Measurements from ENCODE around the gene MAEA. TPM values are rescaled to one million over a fixed set of nuclear protein-coding genes. Genes with fewer than 3 reads are reported as not detected.
"Not testable (repeated sequence)": the region's sequence is repeated elsewhere in the genome, so short reads cannot be mapped to it uniquely, and the experiment has no call there.

MAEA gene
- total RNA-seq, 1 donor from 2014 or later, result 103 TPM

- intact Hi-C loops (cut with DNase I), result no loop called here
- Histone ChIP-seq H3K27ac (no peak overlapping the region), H3K36me3 (no peaks in the 10 kb centered on the region), H3K27me3 (no peaks in the 10 kb centered on the region), H3K4me1 (no peaks in the 10 kb centered on the region), H3K9me3 (no peaks in the 10 kb centered on the region), H3K4me3 (no peak overlapping the region)
- DNase-seq (ENCODE audit: extremely low spot score in 2 of 2), result no peak
- TF ChIP-seq POLR2AphosphoS5 (IDR thresholded peaks at IDR 0.05; ENCODE audit: insufficient read depth in 1 of 2, low read depth in 1 of 2) (no peak), CTCF (IDR thresholded peaks at IDR 0.05) (no peak)
These were observed 80.8 kb downstream of the MAEA start for GRCh38 chr4:1370321-1371124.

GRCh38 chr4:1371176-1372165 is 81.8 kb downstream of the MAEA start:
- no peak for DNase-seq (ENCODE audit: extremely low spot score in 2 of 2)
- no peak overlapping the region for H3K27ac ChIP-seq

GRCh38 chr4:1372576-1372975 is 82.9 kb downstream of the MAEA start:
- H3K9me3 ChIP-seq; H3K27me3 ChIP-seq; H3K4me1 ChIP-seq; H3K4me3 ChIP-seq; intact Hi-C loops (cut with DNase I); H3K36me3 ChIP-seq; DNase-seq (ENCODE audit: extremely low spot score in 2 of 2); H3K27ac ChIP-seq: not testable (repeated sequence)

More at GRCh38 chr4:1371176-1372165, 81.8 kb downstream of the MAEA start:
- Histone ChIP-seq H3K36me3 (no peaks in the 10 kb centered on the region), H3K4me1 (no peaks in the 10 kb centered on the region), H3K27me3 (no peaks in the 10 kb centered on the region), H3K9me3 (no peaks in the 10 kb centered on the region), H3K4me3 (no peak overlapping the region)
- intact Hi-C loops (cut with DNase I), result no loop called here
- no peak for TF ChIP-seq POLR2AphosphoS5 (IDR thresholded peaks at IDR 0.05; ENCODE audit: insufficient read depth in 1 of 2, low read depth in 1 of 2)
- TF ChIP-seq POLR2A (IDR thresholded peaks at IDR 0.05), result no peak
- TF ChIP-seq CTCF (IDR thresholded peaks at IDR 0.05), result no peak

GRCh38 chr4:1373892-1374705 is 84.4 kb downstream of the MAEA start:
- no peaks in the 10 kb centered on the region for H3K36me3 ChIP-seq
- no peak overlapping the region for H3K4me3 ChIP-seq
- H3K27me3 ChIP-seq, result no peaks in the 10 kb centered on the region
- H3K9me3 ChIP-seq, result no peaks in the 10 kb centered on the region
- TF ChIP-seq CTCF (IDR thresholded peaks at IDR 0.05) (no peak), POLR2AphosphoS5 (IDR thresholded peaks at IDR 0.05; ENCODE audit: insufficient read depth in 1 of 2, low read depth in 1 of 2) (no peak), POLR2A (IDR thresholded peaks at IDR 0.05) (no peak)
- intact Hi-C loops (cut with DNase I), result no loop called here
- H3K4me1 ChIP-seq, result no peaks in the 10 kb centered on the region
- DNase-seq (ENCODE audit: extremely low spot score in 2 of 2), result no peak
- no peak overlapping the region for H3K27ac ChIP-seq

- Histone ChIP-seq H3K4me1 (no peaks in the 10 kb centered on the region), H3K27me3 (no peaks in the 10 kb centered on the region), H3K36me3 (no peaks in the 10 kb centered on the region), H3K27ac (no peak overlapping the region), H3K9me3 (no peaks in the 10 kb centered on the region), H3K4me3 (no peak overlapping the region)
- no peak for TF ChIP-seq POLR2AphosphoS5 (IDR thresholded peaks at IDR 0.05; ENCODE audit: insufficient read depth in 1 of 2, low read depth in 1 of 2)
- TF ChIP-seq CTCF (IDR thresholded peaks at IDR 0.05), result no peak
- TF ChIP-seq POLR2A (IDR thresholded peaks at IDR 0.05), result no peak
- no peak for DNase-seq (ENCODE audit: extremely low spot score in 2 of 2)
- intact Hi-C loops (cut with DNase I), result no loop called here
These were observed 85.0 kb downstream of the MAEA start for GRCh38 chr4:1374706-1375045.
